GM18909 (cell line): Measurements from ENCODE around the gene IL3.
"Not testable (repeated sequence)": the region's sequence is repeated elsewhere in the genome, so short reads cannot be mapped to it uniquely, and the experiment has no call there.

Experiments
- ATAC-seq: cut with Tn5 transposase; IDR thresholded peaks from one replicate; pipeline ENCODE4 v1.9.1; 2021; ENCODE audit warnings: mild to moderate bottlenecking; ENCODE audit not compliant: unreplicated experiment, poor library complexity

The IL3 gene

DNA sequence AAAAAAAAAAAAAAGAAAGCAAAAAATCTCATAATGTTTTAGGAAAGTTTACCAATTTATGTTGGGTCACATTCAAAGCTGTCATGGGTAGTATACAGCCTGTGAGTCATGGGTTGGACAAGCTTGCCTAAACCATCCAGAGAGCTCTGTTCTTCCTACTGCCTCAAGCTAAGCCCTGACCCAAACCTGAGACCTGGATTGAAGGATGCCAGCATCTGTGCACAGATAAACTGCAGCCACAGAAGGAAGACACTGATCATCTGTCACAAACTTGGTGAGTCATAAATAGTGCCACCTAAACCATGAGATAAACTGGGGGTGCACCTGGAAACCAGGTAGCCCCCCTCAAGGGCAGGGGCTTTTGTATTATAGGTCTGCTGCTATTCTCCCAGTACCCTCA is 44.1 kb downstream of the IL3 start:
- no peak for ATAC-seq

DNA sequence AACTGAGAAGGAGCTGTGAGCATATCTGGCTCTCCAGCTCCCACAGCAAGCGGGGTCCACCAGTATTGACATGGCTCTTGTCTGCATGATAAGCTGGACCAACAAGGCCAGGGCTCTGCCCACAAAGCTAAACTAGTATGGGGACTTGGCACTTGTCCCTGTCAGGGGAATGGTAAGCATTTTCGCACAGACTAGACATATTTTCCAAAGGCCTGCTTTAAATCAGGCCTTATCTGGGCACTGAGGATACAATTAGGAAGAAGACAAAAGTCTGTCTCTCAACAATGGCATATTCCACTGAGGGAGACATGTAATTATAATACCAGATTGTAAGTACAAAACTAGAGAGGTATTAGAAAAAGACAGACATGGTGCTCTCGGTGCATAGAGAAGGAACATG is 45.2 kb downstream of the IL3 start:
- no peak for ATAC-seq

DNA sequence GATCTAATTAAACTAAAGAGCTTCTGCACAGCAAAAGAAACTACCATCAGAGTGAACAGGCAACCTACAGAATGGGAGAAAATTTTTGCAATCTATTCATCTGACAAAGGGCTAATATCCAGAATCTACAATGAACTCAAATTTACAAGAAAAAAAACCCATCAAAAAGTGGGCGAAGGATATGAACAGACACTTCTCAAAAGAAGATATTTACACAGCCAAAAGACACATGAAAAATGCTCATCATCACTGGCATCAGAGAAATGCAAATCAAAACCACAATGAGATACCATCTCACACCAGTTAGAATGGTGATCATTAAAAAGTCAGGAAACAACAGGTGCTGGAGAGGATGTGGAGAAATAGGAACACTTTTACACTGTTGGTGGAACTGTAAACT is 48.0 kb downstream of the IL3 start:
- ATAC-seq, result not testable (repeated sequence)

DNA sequence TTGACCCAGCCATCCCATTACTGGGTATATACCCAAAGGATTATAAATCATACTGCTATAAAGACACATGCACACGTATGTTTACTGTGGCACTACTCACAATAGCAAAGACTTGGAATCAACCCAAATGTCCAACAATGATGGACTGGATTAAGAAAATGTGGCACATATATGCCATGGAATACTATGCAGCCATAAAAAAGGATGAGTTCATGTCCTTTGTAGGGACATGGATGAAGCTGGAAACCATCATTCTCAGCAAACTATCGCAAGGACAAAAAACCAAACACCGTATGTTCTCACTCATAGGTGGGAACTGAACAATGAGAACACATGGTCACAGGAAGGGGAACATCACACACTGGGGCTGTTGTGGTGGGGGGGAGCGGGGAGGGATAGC is 48.5 kb downstream of the IL3 start:
- not testable (repeated sequence) for ATAC-seq

DNA sequence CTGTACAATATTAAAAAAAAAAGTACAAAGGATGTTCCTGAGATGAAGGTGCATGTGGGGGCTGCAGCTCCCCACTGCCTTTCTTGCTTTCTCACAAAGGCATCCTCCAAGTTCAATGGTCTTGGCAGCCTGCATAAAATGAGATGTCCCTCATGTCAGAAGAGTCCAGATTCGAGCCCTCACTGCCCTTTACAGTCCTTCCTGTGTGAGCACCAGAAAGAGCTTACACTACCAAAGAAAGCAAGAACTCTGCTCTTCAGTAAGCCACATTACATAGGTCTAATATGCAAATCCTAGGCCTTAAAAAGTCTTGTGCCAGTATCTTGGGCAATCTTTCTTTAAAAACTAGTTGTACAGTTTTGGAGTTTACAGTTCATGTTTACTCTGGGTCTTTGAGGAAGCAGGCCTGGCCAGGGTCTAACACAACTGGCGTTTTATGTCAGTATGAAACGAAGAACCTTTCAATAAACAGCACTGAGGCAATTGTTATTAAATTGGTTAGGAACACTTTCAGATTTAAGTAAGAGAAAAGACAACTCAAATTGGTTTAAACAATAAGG is 49.1 kb downstream of the IL3 start:
- no peak for ATAC-seq

DNA sequence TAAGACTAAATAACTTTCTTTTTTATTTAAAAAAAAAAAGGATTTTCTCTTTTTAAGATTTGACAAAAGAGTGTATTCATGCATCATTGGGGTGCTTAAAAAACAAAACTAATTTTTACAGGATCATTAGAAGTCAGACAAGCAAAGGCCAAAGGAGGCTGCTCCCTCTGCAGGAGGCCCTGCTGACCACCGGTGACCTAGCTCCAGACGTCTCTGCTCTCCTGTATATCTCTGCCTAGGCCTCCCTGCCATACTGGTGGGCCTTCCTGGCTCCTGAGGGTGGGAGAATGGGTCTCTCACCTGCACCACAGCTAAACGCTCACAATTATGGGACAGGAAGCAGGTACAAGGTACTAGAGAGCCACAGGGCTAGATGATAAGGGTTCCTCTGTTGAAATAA is 49.7 kb downstream of the IL3 start:
- ATAC-seq, result no peak

DNA sequence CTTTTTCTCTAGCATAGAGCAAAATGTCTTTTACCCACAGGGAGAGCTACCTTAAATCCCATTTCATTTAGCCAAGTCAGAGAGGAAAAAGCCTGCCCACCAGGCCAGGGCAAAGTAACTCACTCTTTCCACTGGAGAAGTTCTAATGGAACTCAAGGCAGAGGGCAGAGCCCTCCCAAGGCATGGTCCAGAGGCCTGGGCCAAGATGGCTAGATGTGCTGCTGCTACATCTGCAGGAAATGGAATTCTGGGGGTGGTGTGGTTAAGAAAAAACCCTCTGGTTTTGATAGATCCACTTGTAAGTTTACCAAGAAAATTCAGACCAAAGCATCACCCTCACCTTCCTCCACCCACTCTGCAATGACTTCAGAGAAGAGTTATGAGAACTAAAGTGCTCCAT is 50.5 kb downstream of the IL3 start:
- no peak for ATAC-seq

DNA sequence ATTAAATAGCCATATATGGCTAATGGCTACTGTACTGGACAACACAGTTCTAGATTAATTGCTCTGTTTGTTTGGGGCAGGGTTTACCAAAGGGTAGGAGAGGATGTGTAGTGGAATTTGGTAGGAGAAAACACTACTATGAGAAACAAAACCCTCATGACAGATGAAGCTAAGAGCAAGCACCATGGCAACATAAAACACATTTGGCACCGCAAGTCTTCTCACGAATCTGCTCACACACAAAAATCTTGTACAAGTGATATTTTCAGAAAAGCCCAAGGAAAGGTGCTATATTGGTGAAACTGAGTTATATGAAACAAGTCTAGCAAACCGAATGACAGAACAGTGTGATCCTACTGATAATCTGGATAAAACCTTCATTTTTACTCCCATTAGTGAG is 51.7 kb downstream of the IL3 start:
- no peak for ATAC-seq
